Ishikawa (cell line): ENCODE results near the gene ARGFX.

Experiments
- CREB1 ChIP-seq: IDR thresholded peaks from 2 replicates; pipeline ENCODE4 v1.6.1; 2012; ENCODE audit warnings: low read depth
- EP300 ChIP-seq: IDR thresholded peaks from 2 replicates; pipeline ENCODE4 v1.6.1; 2012; ENCODE audit warnings: borderline replicate concordance
- FOXM1 ChIP-seq: IDR thresholded peaks from 2 replicates; pipeline ENCODE4 v1.6.1; 2012; ENCODE audit warnings: low read depth, borderline replicate concordance
- NFIC ChIP-seq: IDR thresholded peaks from 2 replicates; pipeline ENCODE4 v1.6.1; 2012
- RAD21 ChIP-seq: IDR thresholded peaks from 2 replicates; pipeline ENCODE4 v1.6.1; 2012; ENCODE audit warnings: low read depth
- REST ChIP-seq: IDR thresholded peaks from 2 replicates; pipeline ENCODE4 v1.6.1; 2012; ENCODE audit warnings: low read depth, mild to moderate bottlenecking
- TCF12 ChIP-seq: IDR thresholded peaks from 2 replicates; pipeline ENCODE4 v1.6.1; 2012; ENCODE audit warnings: low read depth
- YY1 ChIP-seq: IDR thresholded peaks from 2 replicates; pipeline ENCODE4 v1.6.1; 2012; ENCODE audit warnings: low read depth

- TF ChIP-seq REST (no peak), CREB1 (no peak), TCF12 (no peak), YY1 (no peak), RAD21 (no peak), NFIC (no peak), FOXM1 (no peak), EP300 (no peak)
Measured at GRCh38 chr3:121542924-121543323, 24.8 kb upstream of the ARGFX start.
